Measurements from ENCODE around the gene COX4I1.
A peak's percentile ranks its signal among the peaks of the same experiment; 100 is the strongest.
"Not testable (repeated sequence)": the region's sequence is repeated elsewhere in the genome, so short reads cannot be mapped to it uniquely, and the experiment has no call there.

The COX4I1 gene

GRCh38 chr16:85826686-85827247 lies 27.3 kb downstream of the COX4I1 start:
- no peak for DNase-seq

GRCh38 chr16:85828166-85828565 lies 28.7 kb downstream of the COX4I1 start:
- no peak for DNase-seq

GRCh38 chr16:85829171-85829719 lies 29.8 kb downstream of the COX4I1 start:
- DNase-seq, result peak in 1 of 2 donors; percentile 8

GRCh38 chr16:85829751-85830445 lies 30.4 kb downstream of the COX4I1 start:
- DNase-seq, result peak in 1 of 2 donors; percentile 38

GRCh38 chr16:85830821-85831220 lies 31.3 kb downstream of the COX4I1 start:
- no peak for DNase-seq

GRCh38 chr16:85832570-85833218 lies 33.2 kb downstream of the COX4I1 start:
- DNase-seq, result peak in 1 of 2 donors; percentile 66

GRCh38 chr16:85833219-85833920 lies 33.9 kb downstream of the COX4I1 start:
- DNase-seq, result no peak

- DNase-seq, result no peak
Measured at GRCh38 chr16:85834741-85835140, 35.2 kb downstream of the COX4I1 start.

GRCh38 chr16:85835227-85835751 lies 35.8 kb downstream of the COX4I1 start:
- DNase-seq, result no peak

GRCh38 chr16:85835956-85836705 lies 36.6 kb downstream of the COX4I1 start:
- DNase-seq, result no peak

- no peak for DNase-seq
Measured at GRCh38 chr16:85836706-85837582, 37.4 kb downstream of the COX4I1 start.

GRCh38 chr16:85837654-85838053 lies 38.2 kb downstream of the COX4I1 start:
- not testable (repeated sequence) for DNase-seq

GRCh38 chr16:85838381-85838780 lies 38.9 kb downstream of the COX4I1 start:
- DNase-seq, result peak in 1 of 2 donors; percentile 13

- no peak for DNase-seq
Measured at GRCh38 chr16:85838876-85839585, 39.5 kb downstream of the COX4I1 start.

GRCh38 chr16:85839681-85840240 lies 40.3 kb downstream of the COX4I1 start:
- no peak for DNase-seq

GRCh38 chr16:85840395-85840794 lies 40.9 kb downstream of the COX4I1 start:
- no peak for DNase-seq

- no peak for DNase-seq
Measured at GRCh38 chr16:85840801-85841200, 41.3 kb downstream of the COX4I1 start.

GRCh38 chr16:85842435-85842834 lies 42.9 kb downstream of the COX4I1 start:
- DNase-seq, result no peak

GRCh38 chr16:85842848-85843247 lies 43.4 kb downstream of the COX4I1 start:
- DNase-seq, result no peak

Measured in CD4-positive, alpha-beta T cell treated with Interleukin-1 beta for 1 hour (primary cell).